ENCODE results near the gene INF2. TPM values are rescaled to one million over a fixed set of nuclear protein-coding genes. Genes with fewer than 3 reads are reported as not detected.
A peak's percentile ranks its signal among the peaks of the same experiment; 100 is the strongest.
"Not testable (repeated sequence)": the region's sequence is repeated elsewhere in the genome, so short reads cannot be mapped to it uniquely, and the experiment has no call there.

INF2 gene
- total RNA-seq, 1 donor from 2014 or later, result 69.2 TPM

- Mint-ChIP-seq H3K9me3 (ENCODE audit: low read depth) (no peaks in the 10 kb centered on the region), H3K27me3 (no peaks in the 10 kb centered on the region), H3K36me3 (ENCODE audit: insufficient read depth) (peaks cover 1% of the 10 kb centered on the region), H3K4me1 (ENCODE audit: low read depth) (peaks cover 15% of the 10 kb centered on the region), H3K27ac (no peak overlapping the region), H3K4me3 (ENCODE audit: low read depth) (no peak overlapping the region)
- DNase-seq (ENCODE audit: low spot score, unreplicated experiment), result no peak
- no peak for TF ChIP-seq CTCF (IDR thresholded peaks at IDR 0.05; ENCODE audit: unreplicated experiment)
Measured at GRCh38 chr14:104750056-104750752, 60.8 kb downstream of the INF2 start.

- H3K27ac Mint-ChIP-seq; H3K9me3 Mint-ChIP-seq (ENCODE audit: low read depth); H3K4me3 Mint-ChIP-seq (ENCODE audit: low read depth); H3K36me3 Mint-ChIP-seq (ENCODE audit: insufficient read depth); DNase-seq (ENCODE audit: low spot score, unreplicated experiment); H3K27me3 Mint-ChIP-seq: not testable (repeated sequence)
- peaks cover 16% of the 10 kb centered on the region for H3K4me1 Mint-ChIP-seq (ENCODE audit: low read depth)
Measured at GRCh38 chr14:104750753-104751057, 61.3 kb downstream of the INF2 start.

- H3K4me3 Mint-ChIP-seq (ENCODE audit: low read depth), result peak overlapping the region; percentile 77
- no peaks in the 10 kb centered on the region for H3K27me3 Mint-ChIP-seq
- DNase-seq (ENCODE audit: low spot score, unreplicated experiment), result no peak
- no peaks in the 10 kb centered on the region for H3K9me3 Mint-ChIP-seq (ENCODE audit: low read depth)
- TF ChIP-seq CTCF (IDR thresholded peaks at IDR 0.05; ENCODE audit: unreplicated experiment), result no peak
- no peak overlapping the region for H3K27ac Mint-ChIP-seq
- H3K36me3 Mint-ChIP-seq (ENCODE audit: insufficient read depth), result peaks cover 1% of the 10 kb centered on the region
- H3K4me1 Mint-ChIP-seq (ENCODE audit: low read depth), result peaks cover 17% of the 10 kb centered on the region
Measured at GRCh38 chr14:104751539-104752422, 62.4 kb downstream of the INF2 start.

GRCh38 chr14:104752423-104752734 lies 63.0 kb downstream of the INF2 start:
- Mint-ChIP-seq H3K9me3 (ENCODE audit: low read depth) (no peaks in the 10 kb centered on the region), H3K36me3 (ENCODE audit: insufficient read depth) (peaks cover 3% of the 10 kb centered on the region), H3K27me3 (no peaks in the 10 kb centered on the region), H3K4me1 (ENCODE audit: low read depth) (peaks cover 17% of the 10 kb centered on the region), H3K27ac (peak overlapping the region; percentile 97), H3K4me3 (ENCODE audit: low read depth) (peak overlapping the region; percentile 77)
- TF ChIP-seq CTCF (IDR thresholded peaks at IDR 0.05; ENCODE audit: unreplicated experiment), result no peak
- no peak for DNase-seq (ENCODE audit: low spot score, unreplicated experiment)

- Mint-ChIP-seq H3K4me1 (ENCODE audit: low read depth) (peaks cover 17% of the 10 kb centered on the region), H3K4me3 (ENCODE audit: low read depth) (peak within 1 kb of the TSS; percentile 77), H3K27ac (peak within 1 kb of the TSS; percentile 97), H3K27me3 (no peaks in the 10 kb centered on the region), H3K36me3 (ENCODE audit: insufficient read depth) (peaks cover 4% of the 10 kb centered on the region), H3K9me3 (ENCODE audit: low read depth) (no peaks in the 10 kb centered on the region)
- peak; percentile 99 for DNase-seq (ENCODE audit: low spot score, unreplicated experiment)
- no peak for TF ChIP-seq CTCF (IDR thresholded peaks at IDR 0.05; ENCODE audit: unreplicated experiment)
Measured at GRCh38 chr14:104752735-104753527, 63.5 kb downstream of the INF2 start, which contains the start of gene SIVA1. SIVA1 (plus strand) TSS chr14:104753147; CDS start chr14:104753202, 55 bp downstream.
